A673 (cell line): ENCODE results near the gene GNA15.

ENCODE experiments used
- EZH2 ChIP-seq: fragments of 200-600 bp; sonication (generic); IDR thresholded peaks from 2 replicates; pipeline ENCODE4 v1.6.1; 2017; ENCODE audit warnings: borderline replicate concordance, low read depth, mild to moderate bottlenecking, mixed read lengths, antibody characterized with exemption, low read length; ENCODE audit not compliant: poor library complexity, severe bottlenecking
- TF ChIP-seq, protein P1 (sequence below): fragments of 300-800, 200-600 bp; sonication (generic); conservative IDR thresholded peaks from 2 replicates; pipeline ENCODE4 v1.5.1; 2017; ENCODE audit warnings: low read depth, mild to moderate bottlenecking, antibody characterized with exemption, low read length, moderate library complexity, mixed read lengths

DNA sequence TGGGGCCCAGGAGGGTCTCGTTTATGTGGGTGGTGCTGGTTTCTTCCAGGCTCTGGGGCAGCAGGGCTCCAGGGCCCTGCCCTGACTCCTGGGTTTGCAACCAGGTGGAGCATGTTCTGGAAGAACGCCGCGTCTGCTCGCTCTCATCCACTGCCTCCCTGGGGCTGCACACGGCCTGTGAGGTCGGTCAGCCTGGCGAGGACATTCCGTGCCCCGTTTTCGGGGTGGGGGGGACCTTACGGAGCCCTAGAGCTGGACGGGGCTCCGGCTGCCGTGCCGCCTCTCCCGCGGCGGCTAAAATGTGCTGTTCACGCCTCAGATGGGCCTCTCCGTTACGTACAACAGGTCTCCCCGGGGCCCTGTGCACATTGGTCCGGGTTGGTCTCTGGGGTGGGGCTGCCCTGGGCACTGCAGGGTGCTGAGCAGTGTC lies 38.4 kb upstream of the GNA15 start:
- TF ChIP-seq, protein P1, sequence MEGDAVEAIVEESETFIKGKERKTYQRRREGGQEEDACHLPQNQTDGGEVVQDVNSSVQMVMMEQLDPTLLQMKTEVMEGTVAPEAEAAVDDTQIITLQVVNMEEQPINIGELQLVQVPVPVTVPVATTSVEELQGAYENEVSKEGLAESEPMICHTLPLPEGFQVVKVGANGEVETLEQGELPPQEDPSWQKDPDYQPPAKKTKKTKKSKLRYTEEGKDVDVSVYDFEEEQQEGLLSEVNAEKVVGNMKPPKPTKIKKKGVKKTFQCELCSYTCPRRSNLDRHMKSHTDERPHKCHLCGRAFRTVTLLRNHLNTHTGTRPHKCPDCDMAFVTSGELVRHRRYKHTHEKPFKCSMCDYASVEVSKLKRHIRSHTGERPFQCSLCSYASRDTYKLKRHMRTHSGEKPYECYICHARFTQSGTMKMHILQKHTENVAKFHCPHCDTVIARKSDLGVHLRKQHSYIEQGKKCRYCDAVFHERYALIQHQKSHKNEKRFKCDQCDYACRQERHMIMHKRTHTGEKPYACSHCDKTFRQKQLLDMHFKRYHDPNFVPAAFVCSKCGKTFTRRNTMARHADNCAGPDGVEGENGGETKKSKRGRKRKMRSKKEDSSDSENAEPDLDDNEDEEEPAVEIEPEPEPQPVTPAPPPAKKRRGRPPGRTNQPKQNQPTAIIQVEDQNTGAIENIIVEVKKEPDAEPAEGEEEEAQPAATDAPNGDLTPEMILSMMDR = no peak
- TF ChIP-seq EZH2 = no peak
